ENCODE measurements around the gene TMEM235. TPM values are rescaled to one million over a fixed set of nuclear protein-coding genes. Genes with fewer than 3 reads are reported as not detected.

TMEM235 gene
- polyA plus RNA-seq, 1 of the 3 experiments (the other 2 are of a cell fraction) = not detected

- Histone ChIP-seq H3K27me3 (ENCODE audit: insufficient read depth) (no peaks in the 10 kb centered on the region), H3K9ac (no peak overlapping the region), H3K4me2 (no peak overlapping the region), H3K36me3 (replicated peaks in 1 of 2; ENCODE audit: control insufficient read depth in 1 of 2, insufficient read depth in 2 of 2, low read length in 1 of 2) (no peaks in the 10 kb centered on the region), H3K79me2 (ENCODE audit: insufficient read depth) (no peaks in the 10 kb centered on the region), H3K27ac (ENCODE audit: low read depth in 2 of 2, low read length in 1 of 2) (no peak overlapping the region), H4K20me1 (ENCODE audit: insufficient read depth) (no peaks in the 10 kb centered on the region), H2AFZ (ENCODE audit: low read depth) (no peak overlapping the region), H3K9me2 (no peaks in the 10 kb centered on the region), H3K4me3 (ENCODE audit: low read depth in 2 of 2, low read length in 1 of 2) (no peak overlapping the region), H3F3A (replicated peaks; ENCODE audit: insufficient read depth) (no peaks in the 10 kb centered on the region), H3K9me3 (no peaks in the 10 kb centered on the region), H3K4me1 (ENCODE audit: control insufficient read depth in 1 of 2, insufficient read depth in 2 of 2, low read depth in 1 of 2, low read length in 1 of 2) (peaks cover 0 to 7% of the 10 kb centered on the region in 2 experiments; a peak in 1 of 4 replicates)
- POLR2A ChIA-PET = no interaction called here
- CTCF ChIA-PET = interaction anchor here (0.7 to 7.3 kb wide), 30 partner anchors 9 to 157 kb away, joined by 3 to 64 read pairs (median 5); partner anchors contain the start of genes AFMID, SOCS3 and TK1
- WGBS (ENCODE audit: low lambda C conversion rate) = 82% methylated on average over 6 of the region's 6 CpGs
- TF ChIP-seq REST (IDR thresholded peaks at IDR 0.05; ENCODE audit: low read depth, low read length) (no peak), SMC3 (IDR thresholded peaks at IDR 0.05; ENCODE audit: low read depth, low read length) (no peak), TCF12 (IDR thresholded peaks at IDR 0.05) (no peak), FOXJ3 (CRISPR knock-in tag; IDR thresholded peaks at IDR 0.05) (no peak), SIN3A (IDR thresholded peaks at IDR 0.05; ENCODE audit: borderline replicate concordance, low read depth, low read length) (no peak), FOSL2 (IDR thresholded peaks at IDR 0.05; ENCODE audit: borderline replicate concordance, low read depth) (no peak), EZH2phosphoT487 (IDR thresholded peaks at IDR 0.05; ENCODE audit: borderline replicate concordance, low read depth) (no peak), RXRA (IDR thresholded peaks at IDR 0.05; ENCODE audit: borderline replicate concordance, low read depth) (no peak), MXI1 (IDR thresholded peaks at IDR 0.05; ENCODE audit: low read depth, low read length) (no peak)
- no peak for DNase-seq
These were observed 57.6 kb downstream of the TMEM235 start for GRCh38 chr17:78289004-78289403.

GRCh38 chr17:78289802-78290363, 58.5 kb downstream of the TMEM235 start:
- Histone ChIP-seq H3K9ac (no peak overlapping the region), H3K9me3 (no peaks in the 10 kb centered on the region), H3K36me3 (replicated peaks in 1 of 2; ENCODE audit: control insufficient read depth in 1 of 2, insufficient read depth in 2 of 2, low read length in 1 of 2) (no peaks in the 10 kb centered on the region), H3K4me1 (ENCODE audit: control insufficient read depth in 1 of 2, insufficient read depth in 2 of 2, low read depth in 1 of 2, low read length in 1 of 2) (peaks cover 0 to 7% of the 10 kb centered on the region in 2 experiments; a peak in 1 of 4 replicates), H3F3A (replicated peaks; ENCODE audit: insufficient read depth) (no peaks in the 10 kb centered on the region), H3K79me2 (ENCODE audit: insufficient read depth) (no peaks in the 10 kb centered on the region), H4K20me1 (ENCODE audit: insufficient read depth) (no peaks in the 10 kb centered on the region), H3K4me3 (ENCODE audit: low read depth in 2 of 2, low read length in 1 of 2) (no peak overlapping the region), H3K4me2 (no peak overlapping the region), H2AFZ (ENCODE audit: low read depth) (no peak overlapping the region), H3K9me2 (no peaks in the 10 kb centered on the region), H3K27me3 (ENCODE audit: insufficient read depth) (no peaks in the 10 kb centered on the region), H3K27ac (ENCODE audit: low read depth in 2 of 2, low read length in 1 of 2) (no peak overlapping the region)
- POLR2A ChIA-PET = no interaction called here
- CTCF ChIA-PET = interaction anchor here (1.0 to 7.3 kb wide), 31 partner anchors 8 to 135 kb away, joined by 3 to 64 read pairs (median 5); partner anchors contain the start of genes AFMID, SOCS3 and TK1
- DNase-seq = peak; percentile 89
- WGBS (ENCODE audit: low lambda C conversion rate) = 28% methylated on average over 15 of the region's 15 CpGs
- TF ChIP-seq ZBTB33 (IDR thresholded peaks at IDR 0.05; ENCODE audit: borderline replicate concordance, low read depth) (no peak), JUND (IDR thresholded peaks at IDR 0.05) (no peak), MAX (IDR thresholded peaks at IDR 0.05; ENCODE audit: low read depth) (no peak), USF2 (IDR thresholded peaks at IDR 0.05; ENCODE audit: borderline replicate concordance, low read depth, low read length) (no peak), USF1 (IDR thresholded peaks at IDR 0.05; ENCODE audit: borderline replicate concordance, low read depth) (no peak), POLR2AphosphoS5 (IDR thresholded peaks at IDR 0.05; ENCODE audit: low read depth, low read length) (no peak; the same call in 1 of the 2 replicates), RAD21 (IDR thresholded peaks at IDR 0.05; ENCODE audit: low read length) (peak; percentile 96), YY1 (IDR thresholded peaks at IDR 0.05; ENCODE audit: low read depth) (no peak), GABPA (IDR thresholded peaks at IDR 0.05; ENCODE audit: low read depth) (no peak), RFX5 (IDR thresholded peaks at IDR 0.05; ENCODE audit: low read length) (no peak), PBX3 (IDR thresholded peaks at IDR 0.05) (no peak)

Measured in SK-N-SH (cell line).